Measurements from ENCODE around the gene DNAJA1. TPM values are rescaled to one million over a fixed set of nuclear protein-coding genes. Genes with fewer than 3 reads are reported as not detected.

Gene DNAJA1
- total and polyA plus RNA-seq, 10 donors = 25.8 to 113 (median 76.8) TPM

GRCh38 chr9:33023661-33024060 is 1.4 kb upstream of the DNAJA1 start:
- peak overlapping the region in 7 of 8 donors; percentile 98 to 100 (median 100) for H3K27ac ChIP-seq
- peak overlapping the region in 4 of 8 donors; percentile 85 to 94 (median 88) for H3K4me3 ChIP-seq
- no peak for DNase-seq
- H3K27me3 ChIP-seq (replicated peaks in 1 of 7) = no peaks in the 10 kb centered on the region
- 91 to 98% (median 93%) methylated on average over 4 of the region's 4 CpGs for WGBS, 5 donors
- H3K4me1 ChIP-seq = peaks cover 33 to 59% (median 50%) of the 10 kb centered on the region in 6 donors
- intact Hi-C loops (cut with DNase I; ENCODE audit: low total_unique reads) = no loop called here
- TF ChIP-seq, protein P1, sequence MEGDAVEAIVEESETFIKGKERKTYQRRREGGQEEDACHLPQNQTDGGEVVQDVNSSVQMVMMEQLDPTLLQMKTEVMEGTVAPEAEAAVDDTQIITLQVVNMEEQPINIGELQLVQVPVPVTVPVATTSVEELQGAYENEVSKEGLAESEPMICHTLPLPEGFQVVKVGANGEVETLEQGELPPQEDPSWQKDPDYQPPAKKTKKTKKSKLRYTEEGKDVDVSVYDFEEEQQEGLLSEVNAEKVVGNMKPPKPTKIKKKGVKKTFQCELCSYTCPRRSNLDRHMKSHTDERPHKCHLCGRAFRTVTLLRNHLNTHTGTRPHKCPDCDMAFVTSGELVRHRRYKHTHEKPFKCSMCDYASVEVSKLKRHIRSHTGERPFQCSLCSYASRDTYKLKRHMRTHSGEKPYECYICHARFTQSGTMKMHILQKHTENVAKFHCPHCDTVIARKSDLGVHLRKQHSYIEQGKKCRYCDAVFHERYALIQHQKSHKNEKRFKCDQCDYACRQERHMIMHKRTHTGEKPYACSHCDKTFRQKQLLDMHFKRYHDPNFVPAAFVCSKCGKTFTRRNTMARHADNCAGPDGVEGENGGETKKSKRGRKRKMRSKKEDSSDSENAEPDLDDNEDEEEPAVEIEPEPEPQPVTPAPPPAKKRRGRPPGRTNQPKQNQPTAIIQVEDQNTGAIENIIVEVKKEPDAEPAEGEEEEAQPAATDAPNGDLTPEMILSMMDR (IDR thresholded peaks at IDR 0.05 in 8 of 11, conservative IDR thresholded peaks at IDR 0.05 in 3 of 11) = no peak
- TF ChIP-seq POLR2AphosphoS5 (IDR thresholded peaks at IDR 0.05) (no peak), POLR2A (IDR thresholded peaks at IDR 0.05) (no peak)
- no peaks in the 10 kb centered on the region for H3K9me3 ChIP-seq
- peaks cover 0 to 43% (median 19%) of the 10 kb centered on the region in 6 donors for H3K36me3 ChIP-seq

DNA sequence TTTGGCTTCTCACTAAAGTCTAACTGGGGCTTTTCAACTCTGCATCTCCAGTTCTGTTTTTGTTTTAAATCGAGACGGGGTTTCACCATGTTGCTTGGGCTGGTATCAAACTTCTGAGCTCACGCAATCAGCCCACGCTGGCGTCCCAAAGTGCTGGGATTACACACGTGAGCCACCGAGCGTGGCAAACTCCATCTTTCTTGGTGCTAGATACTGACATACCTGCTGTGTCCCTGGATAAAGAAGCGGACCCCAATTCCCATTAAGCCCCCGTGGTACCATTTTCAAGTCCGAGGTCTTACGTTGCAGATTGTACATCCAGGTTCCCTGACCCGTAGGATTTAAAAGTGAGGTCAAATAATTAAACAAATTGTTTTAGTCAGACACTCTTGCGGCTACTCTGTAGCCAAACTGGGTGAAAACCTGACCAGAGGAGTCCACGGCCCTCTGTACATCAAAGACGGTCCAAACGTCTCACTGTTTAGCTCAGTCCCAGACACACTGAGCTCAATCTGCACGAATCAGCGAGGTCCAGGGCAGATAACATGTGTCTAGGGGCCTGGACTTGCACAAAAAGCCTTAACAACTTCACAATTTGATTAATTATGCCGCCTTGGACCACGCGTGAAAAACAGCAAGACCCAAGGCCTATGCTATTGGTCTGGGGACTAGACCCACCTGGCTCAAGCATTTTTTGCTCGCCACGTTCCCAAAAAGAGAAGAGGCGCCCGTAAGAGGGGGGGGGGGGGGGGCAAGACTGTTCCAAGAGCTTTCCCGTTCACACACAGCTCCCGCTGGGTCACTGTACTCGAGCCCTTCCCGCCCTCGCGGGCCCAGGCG is 727 bp upstream of the DNAJA1 start:
- WGBS, 5 donors = 18 to 36% (median 25%) methylated on average over 22 to 33 of the region's 33 CpGs
- Histone ChIP-seq H3K9me3 (no peaks in the 10 kb centered on the region), H3K27me3 (replicated peaks in 1 of 7) (no peaks in the 10 kb centered on the region), H3K36me3 (peaks cover 0 to 46% (median 22%) of the 10 kb centered on the region in 6 donors), H3K4me3 (peak overlapping the region; percentile 67 to 97 (median 88)), H3K4me1 (peaks cover 40 to 66% (median 56%) of the 10 kb centered on the region in 6 donors), H3K27ac (peak overlapping the region; percentile 98 to 100 (median 100))
- TF ChIP-seq, protein P1 (IDR thresholded peaks at IDR 0.05 in 8 of 11, conservative IDR thresholded peaks at IDR 0.05 in 3 of 11) = no peak
- TF ChIP-seq POLR2A (IDR thresholded peaks at IDR 0.05) (no peak), POLR2AphosphoS5 (IDR thresholded peaks at IDR 0.05) (no peak)
- intact Hi-C loops (cut with DNase I; ENCODE audit: low total_unique reads) = no loop called here
- no peak for DNase-seq

DNA sequence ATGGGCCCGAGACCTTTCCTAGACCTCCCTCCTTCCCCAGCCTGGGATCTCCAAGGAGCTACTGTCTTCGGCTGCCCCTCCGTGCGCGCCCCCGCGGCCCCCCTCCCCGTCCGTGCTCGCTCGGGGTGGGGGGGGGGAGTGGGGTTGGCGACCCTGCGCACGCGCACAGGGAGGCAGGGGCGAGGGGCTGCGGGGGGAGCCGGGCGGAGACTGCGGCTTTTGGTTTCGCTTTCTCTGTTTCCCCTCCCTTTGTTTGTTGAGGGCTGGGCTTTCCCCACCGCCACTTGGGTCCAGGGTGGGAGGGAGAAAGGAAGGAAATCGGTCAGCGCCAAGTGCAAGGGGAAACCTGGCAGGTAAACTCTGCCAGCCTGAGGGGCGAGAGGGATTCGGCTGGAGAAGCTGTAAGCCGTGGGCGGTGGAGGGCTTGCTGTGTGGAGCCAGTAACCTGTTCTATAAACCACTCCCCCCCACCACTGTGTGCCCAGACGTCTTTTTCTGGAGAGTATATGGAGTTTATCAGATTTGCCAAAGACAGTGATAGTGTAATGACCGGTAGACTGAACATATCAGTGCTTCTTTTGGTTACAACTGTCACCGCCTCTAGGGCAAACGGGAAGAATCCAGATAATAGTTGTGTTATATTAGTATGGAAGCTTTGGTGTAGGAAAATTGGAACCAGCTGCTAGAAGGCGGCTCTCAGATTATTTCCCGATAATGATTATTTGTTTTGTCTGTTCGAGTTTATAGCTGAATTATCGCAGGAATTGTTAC is 684 bp downstream of the DNAJA1 start:
- intact Hi-C loops (cut with DNase I; ENCODE audit: low total_unique reads) = no loop called here
- H3K4me1 ChIP-seq = peaks cover 45 to 80% (median 69%) of the 10 kb centered on the region in 6 donors
- H3K4me3 ChIP-seq = peak overlapping the region; percentile 67 to 97 (median 88)

More for the DNA sequence above, 684 bp downstream of the DNAJA1 start:
- H3K27ac ChIP-seq = peak overlapping the region; percentile 98 to 100 (median 100)
- 2 to 4% (median 4%) methylated on average over 23 to 36 of the region's 36 CpGs for WGBS, 5 donors
- TF ChIP-seq POLR2AphosphoS5 (IDR thresholded peaks at IDR 0.05) (no peak), POLR2A (IDR thresholded peaks at IDR 0.05) (no peak)
- TF ChIP-seq, protein P1 (IDR thresholded peaks at IDR 0.05 in 8 of 11, conservative IDR thresholded peaks at IDR 0.05 in 3 of 11) = no peak
- peak; percentile 92 for DNase-seq
- no peaks in the 10 kb centered on the region for H3K27me3 ChIP-seq (replicated peaks in 1 of 7)
- H3K36me3 ChIP-seq = peaks cover 0 to 46% (median 30%) of the 10 kb centered on the region in 6 donors
- no peaks in the 10 kb centered on the region for H3K9me3 ChIP-seq

Data from spleen (tissue), 11 donors.